Measurements from ENCODE around the gene PIAS1. TPM values are rescaled to one million over a fixed set of nuclear protein-coding genes. Genes with fewer than 3 reads are reported as not detected.
"Not testable (repeated sequence)": the region's sequence is repeated elsewhere in the genome, so short reads cannot be mapped to it uniquely, and the experiment has no call there.

The PIAS1 gene
- total RNA-seq, 1 donor from 2014 or later = 14.9 TPM

- DNase-seq (ENCODE audit: low read depth) = no peak
These were observed 160.7 kb downstream of the PIAS1 start for GRCh38 chr15:68214838-68215254.

DNA sequence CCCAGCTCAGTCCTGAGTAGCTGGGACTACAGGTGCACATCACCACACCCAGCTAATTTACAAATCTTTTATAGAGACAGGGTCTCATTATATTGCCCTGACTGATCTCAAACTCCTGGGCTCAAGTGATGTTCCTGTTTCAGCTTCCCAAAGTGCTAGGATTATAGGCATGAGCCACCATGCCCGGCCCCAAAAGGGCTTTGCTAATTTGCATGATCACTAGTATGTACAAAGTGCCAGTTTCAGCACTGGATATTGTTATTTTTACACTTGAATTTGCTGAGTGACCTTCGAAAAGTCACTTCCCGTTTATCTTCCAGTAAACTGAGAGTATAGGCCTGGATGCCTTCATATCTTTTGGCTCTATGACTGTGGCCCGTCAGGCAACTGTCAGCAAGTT, 163.2 kb downstream of the PIAS1 start:
- no peak for DNase-seq (ENCODE audit: low read depth)

- no peak for DNase-seq (ENCODE audit: low read depth)
These were observed 164.2 kb downstream of the PIAS1 start for GRCh38 chr15:68218331-68218730.

GRCh38 chr15:68218847-68219798, 165.0 kb downstream of the PIAS1 start:
- DNase-seq (ENCODE audit: low read depth) = no peak

DNA sequence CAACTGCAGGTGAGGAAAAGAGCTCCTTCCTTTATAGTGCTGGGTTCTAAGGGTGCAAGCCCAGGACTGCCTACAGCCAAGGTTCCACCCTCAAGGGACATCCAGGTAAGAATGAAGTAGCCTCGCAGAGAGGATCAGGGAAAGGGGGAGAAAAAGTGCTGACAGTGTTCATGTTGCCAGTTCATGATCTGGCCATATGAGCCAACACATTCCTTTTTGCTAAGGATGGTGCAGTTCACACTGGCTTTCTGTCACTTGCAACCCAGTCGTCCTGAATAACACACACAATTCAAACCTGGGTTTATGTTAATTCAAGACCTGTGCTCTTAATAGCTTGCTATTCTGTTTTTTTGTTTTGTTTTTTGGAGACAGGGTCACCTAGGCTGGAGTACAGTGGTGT, 166.4 kb downstream of the PIAS1 start:
- no peak for DNase-seq (ENCODE audit: low read depth)

DNA sequence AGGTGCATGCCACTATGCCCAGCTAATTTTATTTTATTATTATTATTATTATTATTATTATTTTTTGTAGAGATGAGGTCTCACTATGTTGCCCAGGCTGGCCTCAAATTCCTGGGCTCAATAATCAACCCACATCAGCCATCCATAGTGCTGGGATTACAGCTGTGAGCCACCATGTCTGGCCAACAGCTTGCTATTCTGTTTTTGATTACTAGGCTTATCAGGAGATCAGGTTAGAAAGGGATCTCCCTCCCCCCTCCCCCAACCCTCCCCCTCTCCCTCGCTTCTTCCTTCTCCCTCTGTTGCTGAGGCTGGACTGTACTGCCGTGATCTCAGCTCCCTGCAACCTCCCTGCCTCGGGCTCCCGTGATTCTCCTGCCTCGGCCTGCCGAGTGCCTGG, 166.9 kb downstream of the PIAS1 start:
- no peak for DNase-seq (ENCODE audit: low read depth)

DNA sequence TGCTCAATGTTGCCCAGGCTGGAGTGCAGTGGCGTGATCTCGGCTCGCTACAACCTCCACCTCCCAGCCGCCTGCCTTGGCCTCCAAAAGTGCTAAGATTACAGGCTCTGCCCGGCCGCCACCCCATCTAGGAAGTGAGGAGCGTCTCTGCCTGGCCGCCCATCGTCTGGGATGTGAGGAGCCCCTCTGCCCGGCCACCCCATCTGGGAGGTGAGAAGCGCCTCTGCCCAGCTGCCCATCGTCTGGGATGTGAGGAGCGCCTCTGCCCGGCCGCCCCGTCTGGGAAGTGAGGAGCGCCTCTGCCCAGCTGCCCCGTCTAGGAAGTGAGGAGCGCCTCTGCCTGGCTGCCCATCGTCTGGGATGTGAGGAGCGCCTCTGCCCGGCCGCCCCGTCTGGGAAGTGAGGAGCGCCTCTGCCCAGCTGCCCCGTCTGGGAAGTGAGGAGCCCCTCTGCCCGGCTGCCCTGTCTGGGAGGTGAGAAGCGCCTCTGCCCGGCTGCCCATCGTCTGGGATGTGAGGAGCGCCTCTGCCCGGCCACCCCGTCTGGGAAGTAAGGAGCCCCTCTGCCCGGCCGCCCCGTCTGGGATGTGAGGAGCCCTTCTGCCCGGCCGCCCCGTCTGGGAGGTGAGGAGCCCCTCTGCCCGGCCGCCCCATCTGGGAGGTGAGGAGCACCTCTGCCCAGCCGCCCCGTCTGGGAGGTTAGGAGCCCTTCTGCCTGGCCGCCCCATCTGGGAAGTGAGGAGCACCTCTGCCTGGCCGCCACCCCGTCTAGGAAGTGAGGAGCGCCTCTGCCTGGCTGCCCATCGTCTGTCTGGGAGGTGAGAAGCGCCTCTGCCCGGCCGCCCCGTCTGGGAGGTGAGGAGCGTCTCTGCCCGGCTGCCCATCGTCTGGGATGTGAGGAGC, 167.7 kb downstream of the PIAS1 start:
- not testable (repeated sequence) for DNase-seq (ENCODE audit: low read depth)

GRCh38 chr15:68222432-68222743, 168.3 kb downstream of the PIAS1 start:
- DNase-seq (ENCODE audit: low read depth) = not testable (repeated sequence)

GRCh38 chr15:68223171-68223570, 169.1 kb downstream of the PIAS1 start:
- no peak for DNase-seq (ENCODE audit: low read depth)

DNA sequence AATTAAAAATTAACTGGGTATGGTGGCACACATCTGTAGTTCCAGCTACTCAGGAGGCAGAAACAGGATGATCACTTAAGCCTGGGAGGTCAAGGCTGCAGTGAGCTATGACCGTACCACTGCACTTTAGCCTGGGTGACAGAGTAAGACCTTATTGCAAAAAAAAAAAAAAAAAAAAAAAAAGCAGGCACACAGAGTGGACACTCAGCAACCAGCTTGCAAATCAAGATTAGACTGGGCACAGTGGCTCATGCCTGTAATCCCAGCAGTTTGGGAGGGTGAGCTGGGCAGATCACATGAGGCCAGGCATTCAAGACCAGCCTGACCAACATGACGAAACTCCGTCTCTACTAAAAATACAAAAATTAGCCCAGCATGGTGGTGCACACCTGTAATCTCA, 170.0 kb downstream of the PIAS1 start:
- no peak for DNase-seq (ENCODE audit: low read depth)

GRCh38 chr15:68224546-68225250, 170.6 kb downstream of the PIAS1 start:
- peak; percentile 34 for DNase-seq (ENCODE audit: low read depth)

DNA sequence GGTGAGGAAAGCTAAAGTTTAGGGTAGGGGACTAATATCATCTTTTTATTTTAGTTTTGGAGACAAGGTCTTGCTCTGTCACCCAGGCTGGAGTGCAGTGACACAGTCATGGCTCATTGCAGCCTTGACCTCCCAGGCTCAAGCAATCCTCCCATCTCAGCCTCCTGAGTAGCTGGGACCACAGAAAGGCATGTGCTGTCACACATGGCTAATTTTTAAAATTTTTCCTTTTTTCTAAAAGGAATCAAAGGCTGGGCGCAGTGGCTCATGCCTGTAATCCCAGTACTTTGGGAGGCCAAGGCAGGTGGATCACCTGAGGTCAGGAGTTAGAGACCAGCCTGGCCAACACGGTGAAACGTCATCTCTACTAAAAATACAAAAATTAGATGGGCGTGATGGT, 171.3 kb downstream of the PIAS1 start:
- DNase-seq (ENCODE audit: low read depth) = not testable (repeated sequence)

DNA sequence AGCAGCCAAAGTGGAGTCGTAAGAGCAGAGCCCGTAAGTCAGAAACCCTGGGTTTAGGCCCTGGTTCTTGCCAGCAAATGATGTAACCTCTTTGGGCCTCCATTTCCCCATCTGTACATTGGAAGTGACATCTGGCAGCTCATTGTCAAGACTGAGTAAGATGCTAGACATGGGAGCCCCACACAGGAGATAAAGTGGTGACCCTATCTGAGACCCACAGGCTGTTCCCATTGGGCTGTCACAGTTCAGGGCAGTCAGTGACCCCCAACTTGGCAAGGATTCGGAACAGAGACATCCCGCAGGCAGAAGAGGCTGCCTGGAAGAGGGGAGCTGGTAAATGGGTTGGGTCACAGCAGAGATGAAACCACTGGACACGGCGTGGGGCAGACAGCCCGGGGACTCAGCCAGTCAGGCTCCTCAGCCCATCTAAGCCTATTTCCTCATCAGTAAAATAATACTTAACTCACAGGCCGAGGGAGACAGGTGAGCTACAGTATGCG, 173.6 kb downstream of the PIAS1 start:
- DNase-seq (ENCODE audit: low read depth) = no peak

DNA sequence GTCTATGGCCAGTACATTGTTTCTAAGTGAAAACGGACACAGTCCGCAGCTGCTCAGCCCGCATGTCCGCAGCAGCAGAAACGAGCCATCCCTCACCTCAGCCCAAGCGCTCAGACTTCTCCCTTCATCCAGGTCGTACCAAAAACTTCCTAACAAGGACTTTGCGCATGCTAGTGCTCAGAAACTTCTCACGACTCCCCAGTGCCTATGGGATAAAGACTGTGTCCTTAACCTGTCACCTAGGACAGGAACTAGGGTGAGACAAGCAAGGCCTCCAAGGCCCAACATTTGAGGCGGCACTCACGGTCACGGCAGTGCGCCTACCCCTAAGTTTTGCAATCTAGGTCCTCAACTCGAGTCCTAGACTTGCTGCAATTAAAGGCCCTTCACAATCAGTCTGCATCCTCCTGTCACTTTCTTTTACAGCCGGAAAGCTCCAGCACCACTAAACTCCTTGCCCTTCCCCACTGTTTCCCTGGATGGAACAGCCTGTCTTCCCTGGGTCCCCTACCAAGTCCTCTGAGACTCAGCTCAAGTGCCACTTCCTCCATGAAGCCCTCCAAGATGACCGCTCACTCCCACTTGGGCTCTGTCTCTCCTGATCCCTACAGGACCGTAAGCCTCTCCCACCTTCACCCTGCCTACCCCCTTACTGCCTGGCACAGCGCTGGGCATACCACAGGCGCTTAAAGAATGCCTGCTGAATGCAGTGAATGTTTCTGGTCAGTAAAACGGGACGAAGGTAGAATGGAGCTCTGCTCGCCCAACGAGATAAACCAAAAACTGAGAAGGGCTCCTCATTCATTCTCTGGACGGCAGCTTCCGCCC, 174.2 kb downstream of the PIAS1 start:
- peak; percentile 16 for DNase-seq (ENCODE audit: low read depth)

DNA sequence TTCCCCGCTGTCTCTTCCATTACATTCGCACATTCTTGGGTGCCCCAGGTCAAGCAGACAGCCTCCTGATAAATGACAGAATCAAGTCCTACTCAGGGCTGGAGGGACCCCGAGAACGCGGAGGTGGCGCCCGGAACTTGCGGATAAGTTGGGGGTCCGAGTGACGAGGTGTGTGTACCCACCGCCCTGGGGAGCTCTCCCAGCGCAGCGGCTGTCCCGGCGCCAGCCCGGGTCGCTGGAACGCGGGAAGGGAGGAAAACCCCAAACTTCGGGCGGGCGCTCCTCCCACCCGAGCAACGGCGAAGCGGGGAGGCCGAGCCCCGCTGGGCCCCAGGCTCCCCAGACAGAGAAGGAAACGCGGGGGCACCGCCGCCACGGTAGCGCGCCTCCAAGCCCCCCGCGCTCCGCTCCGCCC, 174.9 kb downstream of the PIAS1 start:
- DNase-seq (ENCODE audit: low read depth) = no peak

DNA sequence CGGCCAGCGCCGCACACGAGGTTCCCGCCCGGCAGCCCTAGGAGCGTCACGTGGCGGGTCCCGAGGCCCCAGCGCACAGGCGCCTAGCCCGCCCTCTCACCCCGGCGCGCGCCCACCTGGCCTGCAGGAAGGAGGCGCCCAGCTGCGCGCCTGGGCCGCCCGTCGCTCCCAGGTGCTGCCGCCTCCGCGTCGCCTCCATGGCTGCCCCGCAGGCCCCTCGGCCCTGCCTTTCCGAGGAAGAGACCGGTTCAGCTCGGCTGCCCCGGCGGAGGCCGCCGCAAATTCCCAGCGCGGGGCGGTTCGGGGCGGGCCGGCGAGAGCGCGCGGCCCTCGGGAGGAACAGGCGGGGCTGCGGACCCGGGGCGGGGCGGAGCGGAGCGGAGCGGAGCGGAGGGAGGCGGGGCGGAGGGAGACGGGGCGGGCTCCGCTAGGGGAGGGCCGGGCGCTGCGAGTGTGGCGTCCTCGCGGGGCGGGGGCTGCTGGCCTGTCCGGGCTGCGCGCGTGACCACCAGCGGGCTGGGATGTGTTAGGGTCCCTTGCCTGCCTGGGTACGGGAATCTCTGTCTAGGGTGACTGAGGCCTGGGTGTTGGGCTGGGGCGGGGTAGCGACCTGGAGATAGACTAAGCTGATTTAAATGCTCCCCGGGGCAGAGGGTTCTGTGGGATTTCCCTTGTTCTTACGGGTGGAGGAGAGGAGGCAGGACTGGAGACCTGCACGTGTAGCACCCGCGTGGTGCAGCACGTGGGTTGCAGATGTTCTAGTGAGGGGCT, 175.5 kb downstream of the PIAS1 start, which contains the start of gene CLN6:
CLN6 (minus strand) TSS at position 343 of the 771 bp plus-strand sequence; CDS start at position 199, 144 bp downstream.
- DNase-seq (ENCODE audit: low read depth) = peak; percentile 85

DNA sequence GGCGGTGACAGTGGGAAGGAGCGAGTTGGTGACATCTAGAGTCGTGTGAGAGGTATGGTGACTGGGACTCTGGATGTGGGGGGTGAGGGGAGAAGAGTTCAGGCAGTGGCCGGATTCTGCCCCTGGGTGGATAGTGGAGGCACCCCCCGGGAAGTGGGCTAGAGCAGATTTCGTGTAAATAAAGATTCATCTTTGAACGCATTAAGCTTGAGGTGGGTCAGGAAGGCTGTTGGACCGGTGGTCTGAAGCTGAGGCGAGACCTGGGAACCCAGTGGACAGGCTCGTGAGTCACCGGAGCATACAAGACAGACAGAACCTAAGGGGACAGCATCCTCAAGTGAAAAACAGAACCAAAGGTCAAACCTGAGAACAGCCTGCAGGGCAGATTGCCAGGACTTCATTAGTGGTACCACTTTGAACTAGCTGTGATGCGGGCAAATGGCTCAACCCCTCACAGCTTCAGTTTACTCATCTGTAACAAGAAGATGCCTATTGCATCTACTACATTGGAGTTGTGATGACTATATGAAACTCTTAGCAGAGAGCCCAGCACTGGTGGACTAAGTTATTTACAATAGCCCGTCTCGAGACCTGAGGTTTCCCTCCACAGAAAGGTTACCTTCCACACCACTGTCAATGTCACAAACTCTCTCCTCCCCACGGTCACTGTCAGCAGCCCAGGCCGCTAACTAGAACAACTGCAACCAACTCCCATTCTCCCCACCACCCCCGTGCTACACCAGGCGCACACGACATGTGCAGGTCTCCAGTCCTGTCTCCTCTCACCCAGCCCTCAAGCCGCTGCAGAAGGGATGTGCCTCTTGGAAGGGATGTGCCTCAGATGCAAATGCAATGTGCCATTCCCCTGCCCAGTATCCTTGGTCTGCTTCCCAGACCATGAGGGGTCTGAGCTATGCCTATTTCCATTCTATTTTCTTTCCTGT, 176.3 kb downstream of the PIAS1 start:
- DNase-seq (ENCODE audit: low read depth) = no peak

GRCh38 chr15:68231102-68231818, 177.1 kb downstream of the PIAS1 start:
- no peak for DNase-seq (ENCODE audit: low read depth)
